T-helper 17 cell (primary cell): ENCODE data around the gene C11orf97. TPM values are rescaled to one million over a fixed set of nuclear protein-coding genes. Genes with fewer than 3 reads are reported as not detected.
"Not testable (repeated sequence)": the region's sequence is repeated elsewhere in the genome, so short reads cannot be mapped to it uniquely, and the experiment has no call there.

ENCODE experiments used
- ATAC-seq: fragments of 150-1000 bp; cut with Tn5 transposase; 2 replicates; pipeline ENCODE4 v1.10.0; 2021; ENCODE audit warnings: mild to moderate bottlenecking, moderate library complexity
- DNase-seq, 3 donors: peaks; one replicate each; pipeline versions ENCODE4 v3.0.0 to v3.0.0-alpha.2; 2020 to 2021
- H3K9me3 ChIP-seq: one replicate; pipeline ENCODE4 v1.7.0; 2013; ENCODE audit warnings: low read length, mild to moderate bottlenecking; ENCODE audit not compliant: control insufficient read depth, poor library complexity, severe bottlenecking
- H3K27ac Mint-ChIP-seq: one replicate; pipeline ENCODE4 v1.8.0; 2022; ENCODE audit warnings: mild to moderate bottlenecking, moderate library complexity, mixed read lengths
- H3K27me3 Mint-ChIP-seq: one replicate; pipeline ENCODE4 v1.8.0; 2022; ENCODE audit warnings: mixed read lengths
- H3K36me3 Mint-ChIP-seq: one replicate; pipeline ENCODE4 v1.8.0; 2022; ENCODE audit warnings: low read depth, mixed read lengths
- H3K4me1 Mint-ChIP-seq: one replicate; pipeline ENCODE4 v1.8.0; 2022; ENCODE audit warnings: mild to moderate bottlenecking, mixed read lengths
- H3K4me3 Mint-ChIP-seq: one replicate; pipeline ENCODE4 v1.8.0; 2022; ENCODE audit warnings: mild to moderate bottlenecking, moderate library complexity, mixed read lengths
- total RNA-seq, 4 donors: library from RNA in 2 of 4; stranded (reverse) in 2 of 4; gene quantifications; one replicate each; pipeline ENCODE4 v1.2.3 and lab custom pipeline; 2022 to 2026

The C11orf97 gene
- total RNA-seq, 2 donors from 2014 or later, result not detected

GRCh38 chr11:94555752-94556329 lies 43.6 kb downstream of the C11orf97 start:
- ATAC-seq, H3K36me3 Mint-ChIP-seq, H3K4me3 Mint-ChIP-seq, H3K27ac Mint-ChIP-seq, DNase-seq, H3K9me3 ChIP-seq, H3K4me1 Mint-ChIP-seq, H3K27me3 Mint-ChIP-seq: not testable (repeated sequence)

- no peaks in the 10 kb centered on the region for H3K27me3 Mint-ChIP-seq
- no peaks in the 10 kb centered on the region for H3K9me3 ChIP-seq
- H3K4me1 Mint-ChIP-seq, result peaks cover 5% of the 10 kb centered on the region
- no peak overlapping the region for H3K27ac Mint-ChIP-seq
- H3K4me3 Mint-ChIP-seq, result no peak overlapping the region
- DNase-seq (no peak), ATAC-seq (no peak)
- no peaks in the 10 kb centered on the region for H3K36me3 Mint-ChIP-seq
Measured at GRCh38 chr11:94557421-94557820, 45.2 kb downstream of the C11orf97 start.

- DNase-seq, result no peak
- H3K9me3 ChIP-seq, result no peaks in the 10 kb centered on the region
- Mint-ChIP-seq H3K27me3 (no peaks in the 10 kb centered on the region), H3K4me3 (no peak overlapping the region), H3K36me3 (no peaks in the 10 kb centered on the region), H3K27ac (no peak overlapping the region), H3K4me1 (peaks cover 5% of the 10 kb centered on the region)
- ATAC-seq, result no peak
Measured at GRCh38 chr11:94557992-94558391, 45.7 kb downstream of the C11orf97 start.

- H3K4me3 Mint-ChIP-seq, result no peak overlapping the region
- no peaks in the 10 kb centered on the region for H3K27me3 Mint-ChIP-seq
- no peaks in the 10 kb centered on the region for H3K9me3 ChIP-seq
- H3K36me3 Mint-ChIP-seq, result no peaks in the 10 kb centered on the region
- no peak for ATAC-seq
- no peak for DNase-seq
- H3K4me1 Mint-ChIP-seq, result peaks cover 5% of the 10 kb centered on the region
- no peak overlapping the region for H3K27ac Mint-ChIP-seq
Measured at GRCh38 chr11:94558468-94558867, 46.2 kb downstream of the C11orf97 start.

GRCh38 chr11:94558932-94559331 lies 46.7 kb downstream of the C11orf97 start:
- Mint-ChIP-seq H3K36me3 (no peaks in the 10 kb centered on the region), H3K27ac (no peak overlapping the region), H3K4me3 (no peak overlapping the region), H3K4me1 (peaks cover 5% of the 10 kb centered on the region), H3K27me3 (no peaks in the 10 kb centered on the region)
- no peak for DNase-seq
- ATAC-seq, result no peak
- no peaks in the 10 kb centered on the region for H3K9me3 ChIP-seq

- Mint-ChIP-seq H3K4me1 (peaks cover 5% of the 10 kb centered on the region), H3K36me3 (no peaks in the 10 kb centered on the region), H3K27me3 (no peaks in the 10 kb centered on the region), H3K4me3 (no peak overlapping the region), H3K27ac (no peak overlapping the region)
- no peaks in the 10 kb centered on the region for H3K9me3 ChIP-seq
- ATAC-seq (no peak), DNase-seq (no peak)
Measured at GRCh38 chr11:94559361-94559760, 47.1 kb downstream of the C11orf97 start.

- no peak overlapping the region for H3K27ac Mint-ChIP-seq
- no peak for DNase-seq
- H3K36me3 Mint-ChIP-seq, result no peaks in the 10 kb centered on the region
- H3K9me3 ChIP-seq, result no peaks in the 10 kb centered on the region
- H3K4me3 Mint-ChIP-seq, result no peak overlapping the region
- H3K27me3 Mint-ChIP-seq, result no peaks in the 10 kb centered on the region
- ATAC-seq, result no peak
- H3K4me1 Mint-ChIP-seq, result peaks cover 3% of the 10 kb centered on the region
Measured at GRCh38 chr11:94560834-94561233, 48.6 kb downstream of the C11orf97 start.

- no peak overlapping the region for H3K27ac Mint-ChIP-seq
- H3K36me3 Mint-ChIP-seq, result no peaks in the 10 kb centered on the region
- no peak overlapping the region for H3K4me3 Mint-ChIP-seq
- H3K4me1 Mint-ChIP-seq, result no peaks in the 10 kb centered on the region
- no peak for ATAC-seq
- no peaks in the 10 kb centered on the region for H3K27me3 Mint-ChIP-seq
- DNase-seq, result no peak
- no peaks in the 10 kb centered on the region for H3K9me3 ChIP-seq
Measured at GRCh38 chr11:94563176-94563847, 51.1 kb downstream of the C11orf97 start.

GRCh38 chr11:94563848-94564467 lies 51.7 kb downstream of the C11orf97 start:
- Mint-ChIP-seq H3K4me1 (no peaks in the 10 kb centered on the region), H3K27me3 (no peaks in the 10 kb centered on the region), H3K4me3 (no peak overlapping the region), H3K36me3 (no peaks in the 10 kb centered on the region), H3K27ac (no peak overlapping the region)
- no peak for ATAC-seq
- H3K9me3 ChIP-seq, result no peaks in the 10 kb centered on the region
- no peak for DNase-seq

GRCh38 chr11:94567181-94567670 lies 55.0 kb downstream of the C11orf97 start, which contains the start of gene PIWIL4:
PIWIL4 (plus strand) TSS chr11:94567368; CDS start chr11:94567519, 151 bp downstream.
- H3K27me3 Mint-ChIP-seq, result no peaks in the 10 kb centered on the region
- H3K9me3 ChIP-seq, result no peaks in the 10 kb centered on the region
- no peaks in the 10 kb centered on the region for H3K36me3 Mint-ChIP-seq
- H3K4me1 Mint-ChIP-seq, result no peaks in the 10 kb centered on the region
- no peak within 1 kb of the TSS for H3K4me3 Mint-ChIP-seq
- DNase-seq, result no peak
- no peak for ATAC-seq
- no peak within 1 kb of the TSS for H3K27ac Mint-ChIP-seq

- no peak for ATAC-seq
- DNase-seq, result no peak
- Mint-ChIP-seq H3K36me3 (no peaks in the 10 kb centered on the region), H3K4me3 (no peak overlapping the region), H3K27ac (no peak overlapping the region), H3K4me1 (no peaks in the 10 kb centered on the region), H3K27me3 (no peaks in the 10 kb centered on the region)
- no peaks in the 10 kb centered on the region for H3K9me3 ChIP-seq
Measured at GRCh38 chr11:94568200-94568599, 55.9 kb downstream of the C11orf97 start.

- H3K27me3 Mint-ChIP-seq, result no peaks in the 10 kb centered on the region
- no peak for DNase-seq
- no peaks in the 10 kb centered on the region for H3K9me3 ChIP-seq
- no peaks in the 10 kb centered on the region for H3K36me3 Mint-ChIP-seq
- ATAC-seq, result no peak
- no peaks in the 10 kb centered on the region for H3K4me1 Mint-ChIP-seq
- no peak overlapping the region for H3K27ac Mint-ChIP-seq
- H3K4me3 Mint-ChIP-seq, result no peak overlapping the region
Measured at GRCh38 chr11:94568717-94569116, 56.5 kb downstream of the C11orf97 start.

- DNase-seq, H3K4me3 Mint-ChIP-seq, H3K36me3 Mint-ChIP-seq, ATAC-seq, H3K9me3 ChIP-seq, H3K27ac Mint-ChIP-seq, H3K27me3 Mint-ChIP-seq, H3K4me1 Mint-ChIP-seq: not testable (repeated sequence)
Measured at GRCh38 chr11:94572975-94573374, 60.7 kb downstream of the C11orf97 start.
